PC-9 (cell line): Measurements from ENCODE around the gene RPRD1A. TPM values are rescaled to one million over a fixed set of nuclear protein-coding genes. Genes with fewer than 3 reads are reported as not detected.

Experiments
- BruUV-seq: library from RNA; stranded (reverse); fragments of 400-500 nt; replicated peaks from 2 replicates; lab custom pipeline; 2021; lab: Mats Ljungman, UMichigan
- CTCF ChIA-PET: fragments of 300-600 bp; sonication (Branson Sonifier 250); formaldehyde crosslinking; loops from one replicate; lab custom pipeline; 2022; ENCODE audit warnings: antibody characterized with exemption; lab: Charles Lee
- POLR2A ChIA-PET: fragments of 300-600 bp; sonication (Branson Sonifier 250); formaldehyde crosslinking; loops from one replicate; lab custom pipeline; 2022; ENCODE audit warnings: antibody characterized with exemption; ENCODE audit not compliant: unreplicated experiment; lab: Charles Lee
- DNase-seq, 2 experiments: peaks; one replicate each; pipeline versions ENCODE4 v3.0.0 to v3.0.0-alpha.2; 2015 to 2022; ENCODE audit warnings: mixed read lengths in 1 of 2
- H2AFZ ChIP-seq: fragments of 200-600 bp; sonication (generic); 2 replicates; pipeline ENCODE4 v1.8.1; 2017; ENCODE audit warnings: antibody characterized with exemption
- H3F3A ChIP-seq: fragments of 200-600 bp; sonication (generic); 2 replicates; pipeline ENCODE4 v1.8.1; 2017; ENCODE audit warnings: antibody characterized with exemption, mild to moderate bottlenecking, low read depth; ENCODE audit not compliant: insufficient read depth
- H3K27ac ChIP-seq: fragments of 200-600 bp; sonication (generic); 2 replicates; pipeline ENCODE4 v1.6.1; 2016; ENCODE audit warnings: mixed run types
- H3K27me3 ChIP-seq: fragments of 200-600 bp; sonication (generic); 2 replicates; pipeline ENCODE4 v1.6.1; 2016; ENCODE audit warnings: low read depth, mixed run types; ENCODE audit not compliant: insufficient read depth
- H3K36me3 ChIP-seq: fragments of 200-600 bp; sonication (generic); 2 replicates; pipeline ENCODE4 v1.6.1; 2016; ENCODE audit warnings: low read depth, mixed run types
- H3K4me1 ChIP-seq: fragments of 200-600 bp; sonication (generic); replicated peaks from 2 replicates; pipeline ENCODE4 v1.6.1; 2016; ENCODE audit warnings: mixed run types; ENCODE audit not compliant: insufficient read depth
- H3K4me2 ChIP-seq: fragments of 200-600 bp; sonication (generic); 2 replicates; pipeline ENCODE4 v1.6.1; 2017; ENCODE audit warnings: mixed run types
- H3K4me3 ChIP-seq: fragments of 200-600 bp; sonication (generic); 2 replicates; pipeline ENCODE4 v1.6.1; 2016; ENCODE audit warnings: mixed run types
- H3K79me2 ChIP-seq: fragments of 200-600 bp; sonication (generic); 2 replicates; pipeline ENCODE4 v1.6.1; 2017; ENCODE audit warnings: low read depth, mixed run types
- H3K9me2 ChIP-seq: fragments of 200-600 bp; sonication (generic); 2 replicates; pipeline ENCODE4 v1.8.1; 2017; ENCODE audit warnings: mild to moderate bottlenecking; ENCODE audit not compliant: insufficient read depth
- H3K9me3 ChIP-seq: fragments of 200-600 bp; sonication (generic); 2 replicates; pipeline ENCODE4 v1.8.1; 2016; ENCODE audit warnings: low read depth; ENCODE audit not compliant: insufficient read depth
- H4K20me1 ChIP-seq: fragments of 200-600 bp; sonication (generic); 2 replicates; pipeline ENCODE4 v1.8.1; 2017; ENCODE audit not compliant: insufficient read depth
- CTCF ChIP-seq: fragments of 200-600 bp; sonication (generic); conservative IDR thresholded peaks from 2 replicates; pipeline ENCODE4 v1.6.1; 2017; ENCODE audit warnings: mixed run types, antibody characterized with exemption, mild to moderate bottlenecking, moderate library complexity
- EZH2 ChIP-seq: fragments of 200-600 bp; sonication (generic); IDR thresholded peaks from 2 replicates; pipeline ENCODE4 v1.8.0; 2017; ENCODE audit warnings: antibody characterized with exemption, low read depth
- intact Hi-C: fragments of 100-400 bp; cut with micrococcal nuclease; formaldehyde crosslinking; loops from one replicate; pipeline ENCODE4 v1.10.0; 2022; ENCODE audit not compliant: unreplicated experiment
- total RNA-seq: library from RNA; stranded (reverse); gene quantifications from 2 replicates; pipeline ENCODE4 v1.2.3, GENCODE V29; 2021

The RPRD1A gene
- total RNA-seq, 1 experiment from 2014 or later: 34.2 TPM

- 0 out of 2 replicates have a peak, but pooled peaks cover 3% of the 10 kb centered on the region for H3K27me3 ChIP-seq
- TF ChIP-seq CTCF: no peak
- no peak for TF ChIP-seq EZH2
- H3K4me1 ChIP-seq: no peaks in the 10 kb centered on the region
- H3K36me3 ChIP-seq: no peaks in the 10 kb centered on the region
- no peak overlapping the region for H2AFZ ChIP-seq
- CTCF ChIA-PET: interaction anchor here (0.7 kb wide), 1 partner anchor 753 kb away, joined by 6 read pairs; no protein-coding TSS in a partner anchor
- H3K79me2 ChIP-seq: no peaks in the 10 kb centered on the region
- H4K20me1 ChIP-seq: no peaks in the 10 kb centered on the region
- intact Hi-C loops: loop anchor here (5.0 kb wide), 2 partner anchors 196 to 721 kb away; no protein-coding TSS in a partner anchor
- no peak overlapping the region for H3K4me3 ChIP-seq
- no peaks in the 10 kb centered on the region for H3F3A ChIP-seq
- H3K27ac ChIP-seq: no peak overlapping the region
- no peaks in the 10 kb centered on the region for H3K9me2 ChIP-seq
- DNase-seq: no peak
- no peaks in the 10 kb centered on the region for H3K9me3 ChIP-seq
- H3K4me2 ChIP-seq: no peak overlapping the region
- no TSS peak for BruUV-seq
- POLR2A ChIA-PET: no interaction called here
These were observed 113.7 kb downstream of the RPRD1A start for GRCh38 chr18:35953688-35954087.

GRCh38 chr18:35950628-35950982, 116.8 kb downstream of the RPRD1A start:
- H3K9me2 ChIP-seq: no peaks in the 10 kb centered on the region
- H3K9me3 ChIP-seq: no peaks in the 10 kb centered on the region
- TF ChIP-seq CTCF (peak; percentile 16; the same call in 1 of the 2 replicates), EZH2 (no peak)
- peak overlapping the region; percentile 77 for H3K4me2 ChIP-seq
- POLR2A ChIA-PET: no interaction called here
- CTCF ChIA-PET: no interaction called here
- no TSS peak for BruUV-seq
- H2AFZ ChIP-seq: no peak overlapping the region
- H3F3A ChIP-seq: no peaks in the 10 kb centered on the region
- no peaks in the 10 kb centered on the region for H3K79me2 ChIP-seq
- no peak for DNase-seq
- intact Hi-C loops: loop anchor here (5.0 kb wide), 2 partner anchors 193 to 718 kb away; no protein-coding TSS in a partner anchor
- no peaks in the 10 kb centered on the region for H4K20me1 ChIP-seq
- H3K36me3 ChIP-seq: no peaks in the 10 kb centered on the region
- H3K4me1 ChIP-seq: no peaks in the 10 kb centered on the region
- H3K4me3 ChIP-seq: peak overlapping the region; percentile 51; the same call in 1 of the 2 replicates
- no peak overlapping the region for H3K27ac ChIP-seq
- H3K27me3 ChIP-seq: 0 out of 2 replicates have a peak, but pooled peaks cover 3% of the 10 kb centered on the region

- Histone ChIP-seq H3F3A (no peaks in the 10 kb centered on the region), H4K20me1 (no peaks in the 10 kb centered on the region), H3K9me3 (no peaks in the 10 kb centered on the region), H3K4me1 (no peaks in the 10 kb centered on the region), H3K4me2 (peak overlapping the region; percentile 77), H3K27ac (no peak overlapping the region), H2AFZ (peak overlapping the region; percentile 74), H3K4me3 (peak overlapping the region; percentile 51; the same call in 1 of the 2 replicates), H3K27me3 (0 out of 2 replicates have a peak, but pooled peaks cover 3% of the 10 kb centered on the region), H3K36me3 (no peaks in the 10 kb centered on the region), H3K79me2 (no peaks in the 10 kb centered on the region), H3K9me2 (no peaks in the 10 kb centered on the region)
- ChIA-PET CTCF (no interaction called here), POLR2A (no interaction called here)
- peak in 1 of 2 experiments; percentile 23 for DNase-seq
- TF ChIP-seq EZH2 (no peak), CTCF (peak; percentile 87)
- intact Hi-C loops: loop anchor here (5.0 kb wide), 2 partner anchors 193 to 718 kb away; no protein-coding TSS in a partner anchor
- no TSS peak for BruUV-seq
These were observed 117.3 kb downstream of the RPRD1A start for GRCh38 chr18:35949903-35950627.
